OCI-LY1 (cell line): ENCODE results near the gene HMHB1.
A peak's percentile ranks its signal among the peaks of the same experiment; 100 is the strongest.

Source experiments
- H2AFZ ChIP-seq: fragments of 200-600 bp; sonication (generic), shearing (Covaris generic); 2 replicates; pipeline ENCODE4 v1.6.0; 2014; ENCODE audit warnings: antibody characterized with exemption, mild to moderate bottlenecking, low read length
- H3F3A ChIP-seq: fragments of 200-600 bp; sonication (generic), shearing (Covaris generic); 2 replicates; pipeline ENCODE4 v1.6.0; 2014; ENCODE audit warnings: mild to moderate bottlenecking, antibody characterized with exemption, low read length, moderate library complexity; ENCODE audit not compliant: insufficient read depth
- H3K27ac ChIP-seq: fragments of 200-600 bp; sonication (generic); 2 replicates; pipeline ENCODE4 v1.5.1; 2014; ENCODE audit warnings: low read length, mixed run types, mild to moderate bottlenecking, low read depth; ENCODE audit not compliant: poor library complexity, severe bottlenecking
- H3K27me3 ChIP-seq: fragments of 200-600 bp; sonication (generic); 2 replicates; pipeline ENCODE4 v1.6.0; 2014; ENCODE audit warnings: antibody characterized with exemption, mild to moderate bottlenecking, low read length, moderate library complexity; ENCODE audit not compliant: insufficient read depth
- H3K36me3 ChIP-seq: fragments of 200-600 bp; sonication (generic); 2 replicates; pipeline ENCODE4 v1.6.1; 2014; ENCODE audit warnings: mild to moderate bottlenecking, antibody characterized with exemption, low read length, moderate library complexity, mixed read lengths; ENCODE audit not compliant: insufficient read depth
- H3K4me1 ChIP-seq: fragments of 200-600 bp; sonication (generic); 2 replicates; pipeline ENCODE4 v1.5.1; 2014; ENCODE audit warnings: mild to moderate bottlenecking, low read length, moderate library complexity; ENCODE audit not compliant: insufficient read depth, severe bottlenecking
- H3K4me2 ChIP-seq: fragments of 200-600 bp; sonication (generic), shearing (Covaris generic); 2 replicates; pipeline ENCODE4 v1.6.1; 2014; ENCODE audit warnings: low read length
- H3K4me3 ChIP-seq: fragments of 200-600 bp; sonication (generic); 2 replicates; pipeline ENCODE4 v1.5.1; 2014; ENCODE audit warnings: low read length, low read depth, mild to moderate bottlenecking, mixed read lengths; ENCODE audit not compliant: poor library complexity, severe bottlenecking
- H3K79me2 ChIP-seq: fragments of 200-600 bp; shearing (Covaris generic); 2 replicates; pipeline ENCODE4 v1.6.1; 2016; ENCODE audit warnings: mixed run types, low read length, mixed read lengths; ENCODE audit not compliant: insufficient read depth
- H3K9ac ChIP-seq: fragments of 200-600 bp; sonication (generic), shearing (Covaris generic); 2 replicates; pipeline ENCODE4 v1.6.1; 2014; ENCODE audit warnings: mild to moderate bottlenecking, low read length, mixed read lengths
- H3K9me2 ChIP-seq: fragments of 200-600 bp; sonication (generic), shearing (Covaris generic); 2 replicates; pipeline ENCODE4 v1.6.1; 2014; ENCODE audit warnings: low read depth, mild to moderate bottlenecking, low read length, mixed read lengths
- H3K9me3 ChIP-seq: fragments of 200-600 bp; shearing (Covaris generic); 2 replicates; pipeline ENCODE4 v1.6.1; 2014; ENCODE audit warnings: low read length, mixed read lengths
- H4K20me1 ChIP-seq: fragments of 200-600 bp; sonication (generic), shearing (Covaris generic); 2 replicates; pipeline ENCODE4 v1.6.0; 2016; ENCODE audit warnings: mild to moderate bottlenecking, low read length; ENCODE audit not compliant: insufficient read depth
- CTCF ChIP-seq: fragments of 200-600 bp; sonication (generic), shearing (Covaris generic); IDR thresholded peaks from 2 replicates; pipeline ENCODE4 v1.5.1; 2017; ENCODE audit warnings: mild to moderate bottlenecking, antibody characterized with exemption, low read length, moderate library complexity, mixed read lengths
- EZH2 ChIP-seq: fragments of 200-600 bp; sonication (generic), shearing (Covaris generic); IDR thresholded peaks from 2 replicates; pipeline ENCODE4 v1.8.0; 2017; ENCODE audit warnings: borderline replicate concordance, mixed run types, mild to moderate bottlenecking, antibody characterized with exemption, low read length, moderate library complexity, mixed read lengths

The HMHB1 gene

DNA sequence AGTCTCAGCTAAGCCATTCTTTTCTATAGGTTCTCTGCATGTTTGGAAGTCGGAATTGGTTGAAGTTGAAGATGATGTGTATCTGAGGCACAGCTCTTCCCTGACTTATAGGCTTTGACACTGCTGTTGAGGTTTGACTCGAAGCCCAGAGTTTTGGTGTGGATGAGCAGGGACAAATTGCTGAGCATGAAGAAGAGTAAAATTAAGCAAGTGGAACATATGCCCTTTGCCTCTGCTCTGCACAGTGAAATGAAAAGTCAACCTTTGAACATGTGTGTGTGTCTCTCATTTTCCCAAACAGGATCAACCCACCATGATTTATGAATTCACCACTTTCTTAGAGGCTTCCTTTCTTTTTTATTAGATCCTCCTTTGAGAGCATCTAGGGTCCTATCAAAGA lies 8.5 kb downstream of the HMHB1 start:
- Histone ChIP-seq H3K79me2 (no peaks in the 10 kb centered on the region), H3K9me2 (no peaks in the 10 kb centered on the region), H3K9me3 (no peaks in the 10 kb centered on the region), H3K27ac (peak overlapping the region; percentile 41), H3K4me2 (no peak overlapping the region), H3K27me3 (no peaks in the 10 kb centered on the region), H3K36me3 (peaks cover 16% of the 10 kb centered on the region; the same call in 1 of the 2 replicates), H3F3A (no peaks in the 10 kb centered on the region), H3K9ac (no peak overlapping the region), H3K4me3 (no peak overlapping the region), H2AFZ (no peak overlapping the region), H4K20me1 (no peaks in the 10 kb centered on the region), H3K4me1 (peaks cover 36% of the 10 kb centered on the region)
- no peak for TF ChIP-seq CTCF
- TF ChIP-seq EZH2 = no peak

DNA sequence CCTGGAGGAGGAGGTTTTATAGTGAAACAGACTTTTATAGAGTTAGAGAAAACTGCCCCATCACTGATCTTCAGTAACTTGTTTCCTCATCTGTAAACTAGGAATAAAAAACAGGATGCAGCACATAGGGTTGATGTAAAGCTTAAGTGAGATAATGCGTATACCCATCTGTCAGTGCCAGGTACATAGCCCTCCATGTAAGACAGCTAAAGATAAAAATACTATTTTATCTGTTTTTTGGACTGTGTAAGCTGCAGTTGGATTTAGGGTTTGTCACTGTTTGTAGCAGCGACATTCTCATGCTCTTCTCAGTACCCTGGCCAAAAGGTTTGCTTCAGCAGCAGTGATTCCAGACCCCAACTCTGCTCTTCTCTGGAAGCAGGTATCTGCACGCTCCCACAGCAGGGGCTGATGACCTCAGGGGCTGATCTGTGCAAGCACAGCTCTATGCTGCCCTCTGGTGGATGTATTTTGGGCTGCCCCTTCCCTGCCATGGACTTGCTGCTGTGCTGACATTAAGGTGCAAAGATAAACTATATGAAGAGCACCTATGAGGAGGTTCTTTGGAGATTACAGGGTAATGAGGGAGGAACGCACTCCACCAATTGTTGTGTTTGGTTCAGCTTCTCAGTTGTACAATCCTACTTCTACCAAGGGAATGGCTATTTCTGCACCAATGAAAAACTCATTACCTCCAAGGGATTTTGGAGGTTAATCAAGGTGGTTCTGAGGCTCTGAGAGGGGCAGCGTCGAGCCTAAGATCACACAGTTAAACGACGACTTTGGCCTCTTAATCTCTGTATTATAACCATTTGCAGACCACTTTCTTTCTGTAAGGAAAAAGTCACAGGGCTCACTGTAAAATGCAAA lies 13.1 kb downstream of the HMHB1 start:
- H3K9ac ChIP-seq = peak overlapping the region; percentile 22; the same call in 1 of the 2 replicates
- H3K9me2 ChIP-seq = no peaks in the 10 kb centered on the region
- peak overlapping the region; percentile 21; the same call in 1 of the 2 replicates for H3K4me2 ChIP-seq
- 0 out of 2 replicates have a peak, but pooled peaks cover 5% of the 10 kb centered on the region for H3K36me3 ChIP-seq
- H3F3A ChIP-seq = no peaks in the 10 kb centered on the region
- H3K9me3 ChIP-seq = no peaks in the 10 kb centered on the region
- no peaks in the 10 kb centered on the region for H4K20me1 ChIP-seq
- H3K4me3 ChIP-seq = no peak overlapping the region
- H3K4me1 ChIP-seq = peaks cover 58% of the 10 kb centered on the region
- TF ChIP-seq CTCF (peak; percentile 97), EZH2 (no peak)
- peak overlapping the region; percentile 42 for H3K27ac ChIP-seq
- no peak overlapping the region for H2AFZ ChIP-seq
- no peaks in the 10 kb centered on the region for H3K27me3 ChIP-seq
- no peaks in the 10 kb centered on the region for H3K79me2 ChIP-seq

DNA sequence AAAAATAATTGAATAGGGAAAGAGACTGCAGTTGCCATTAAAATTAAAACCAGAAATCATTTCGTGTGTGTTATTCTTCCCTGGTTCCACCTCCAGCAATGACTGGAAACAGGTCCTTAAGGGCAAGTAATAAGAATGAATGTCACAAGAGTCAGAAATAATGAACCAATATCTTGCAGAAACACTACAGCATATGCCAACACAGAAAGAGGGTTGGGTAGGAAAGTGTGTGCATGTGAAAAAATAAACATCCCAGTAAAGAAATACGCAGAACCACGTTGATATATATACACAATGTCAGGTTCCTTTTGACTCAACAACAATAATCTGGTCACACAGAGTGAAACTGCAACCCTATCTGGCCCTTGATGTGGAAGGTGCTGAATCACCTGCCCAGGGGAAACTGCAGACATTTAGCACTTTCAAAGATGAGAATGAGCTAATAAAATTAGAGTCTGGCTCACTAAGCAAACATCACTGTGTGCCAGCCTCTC lies 15.0 kb downstream of the HMHB1 start:
- Histone ChIP-seq H3K79me2 (no peaks in the 10 kb centered on the region), H3K9me2 (no peaks in the 10 kb centered on the region), H3K27me3 (no peaks in the 10 kb centered on the region), H3K4me1 (peaks cover 46% of the 10 kb centered on the region), H3K9me3 (no peaks in the 10 kb centered on the region), H3K4me2 (no peak overlapping the region; the same call in 1 of the 2 replicates), H3K4me3 (no peak overlapping the region), H3K27ac (peak overlapping the region; percentile 6), H3K36me3 (no peaks in the 10 kb centered on the region), H3F3A (no peaks in the 10 kb centered on the region), H4K20me1 (no peaks in the 10 kb centered on the region), H3K9ac (no peak overlapping the region), H2AFZ (no peak overlapping the region)
- TF ChIP-seq CTCF (no peak), EZH2 (no peak)
